ENCODE results near the gene CRY1.

Gene CRY1

DNA sequence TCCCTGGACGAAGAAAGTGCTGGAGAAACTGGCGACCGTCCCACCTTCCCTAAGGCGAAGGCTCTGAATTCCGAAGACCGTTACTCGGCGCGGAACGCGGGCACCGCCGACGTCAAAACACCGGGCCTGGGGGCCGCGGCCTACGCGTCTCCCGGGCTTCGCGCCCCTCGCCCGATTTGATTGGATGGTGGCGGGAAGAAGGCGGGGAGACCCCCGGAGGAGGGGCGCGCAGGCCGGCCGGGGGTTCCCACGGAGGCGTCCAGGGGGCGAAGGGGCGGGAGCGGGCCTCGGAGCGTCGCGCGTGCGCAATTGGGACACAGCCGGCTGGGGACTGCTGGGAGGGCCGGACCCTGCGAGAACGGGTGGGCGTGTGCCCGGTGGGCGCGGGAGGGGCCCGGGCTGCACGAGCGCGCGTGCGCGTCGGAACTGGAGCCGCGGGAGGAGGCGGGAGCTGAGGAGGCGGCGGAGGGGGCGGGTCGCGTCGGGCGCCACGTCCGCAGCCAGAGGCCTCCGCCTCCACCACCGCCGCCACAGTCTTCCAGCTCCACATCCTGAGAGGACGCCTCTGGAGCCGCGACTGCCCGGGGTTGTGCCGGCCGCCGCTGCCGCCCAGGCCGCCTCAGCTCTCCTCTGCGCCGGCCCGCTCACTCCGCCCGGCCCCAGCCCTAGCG is 137.8 kb downstream of the CRY1 start, which contains the start of gene TMEM263:
TSS of gene TMEM263 (plus strand) at position 531 of the 671 bp plus-strand sequence. CDS start 11,210 bp downstream, outside the sequence.
- peak; percentile 95 for DNase-seq

DNA sequence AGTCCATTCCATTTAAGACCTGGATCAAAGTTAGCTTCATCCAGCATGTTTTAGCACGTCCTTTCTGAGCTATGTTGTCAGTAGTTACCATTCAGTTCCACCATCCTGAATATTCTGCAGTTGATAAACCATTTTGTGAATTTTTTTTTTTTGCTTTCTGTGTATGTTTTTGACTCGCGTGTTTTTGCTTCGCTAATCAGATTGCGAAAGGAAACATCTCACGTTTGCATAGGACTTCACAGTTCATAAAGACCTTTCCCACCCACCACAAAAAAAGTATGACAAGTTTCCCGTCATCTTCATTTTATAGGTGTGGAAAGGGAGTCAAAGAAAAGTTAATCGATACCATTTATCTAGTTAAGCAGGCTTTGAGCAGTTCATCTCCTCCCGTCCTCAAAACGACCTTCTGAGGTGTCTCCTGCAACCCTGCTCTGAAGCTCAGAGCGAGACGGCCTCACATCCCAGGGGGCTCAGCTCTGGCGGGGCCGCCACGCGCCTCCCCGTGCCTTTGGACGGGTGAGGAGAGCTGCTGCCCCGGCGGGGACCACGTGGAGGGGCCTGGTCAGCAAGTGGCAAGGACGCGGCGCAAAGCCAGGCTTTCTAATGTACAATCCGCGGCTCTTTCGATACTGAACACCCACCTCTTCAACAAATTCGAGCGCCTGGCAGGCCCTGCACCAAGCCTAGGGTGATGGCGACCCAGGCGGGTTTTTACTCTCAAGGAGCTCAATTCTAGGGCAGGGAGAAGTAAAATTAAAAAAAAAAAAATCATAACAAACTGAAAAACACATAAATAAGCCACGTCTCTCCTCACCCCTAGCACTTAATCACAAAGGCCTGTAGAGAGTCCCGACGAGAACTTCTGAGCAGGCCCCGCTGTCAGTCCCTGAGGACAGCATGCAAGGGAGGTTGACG is 138.6 kb downstream of the CRY1 start:
- DNase-seq = peak; percentile 13

DNA sequence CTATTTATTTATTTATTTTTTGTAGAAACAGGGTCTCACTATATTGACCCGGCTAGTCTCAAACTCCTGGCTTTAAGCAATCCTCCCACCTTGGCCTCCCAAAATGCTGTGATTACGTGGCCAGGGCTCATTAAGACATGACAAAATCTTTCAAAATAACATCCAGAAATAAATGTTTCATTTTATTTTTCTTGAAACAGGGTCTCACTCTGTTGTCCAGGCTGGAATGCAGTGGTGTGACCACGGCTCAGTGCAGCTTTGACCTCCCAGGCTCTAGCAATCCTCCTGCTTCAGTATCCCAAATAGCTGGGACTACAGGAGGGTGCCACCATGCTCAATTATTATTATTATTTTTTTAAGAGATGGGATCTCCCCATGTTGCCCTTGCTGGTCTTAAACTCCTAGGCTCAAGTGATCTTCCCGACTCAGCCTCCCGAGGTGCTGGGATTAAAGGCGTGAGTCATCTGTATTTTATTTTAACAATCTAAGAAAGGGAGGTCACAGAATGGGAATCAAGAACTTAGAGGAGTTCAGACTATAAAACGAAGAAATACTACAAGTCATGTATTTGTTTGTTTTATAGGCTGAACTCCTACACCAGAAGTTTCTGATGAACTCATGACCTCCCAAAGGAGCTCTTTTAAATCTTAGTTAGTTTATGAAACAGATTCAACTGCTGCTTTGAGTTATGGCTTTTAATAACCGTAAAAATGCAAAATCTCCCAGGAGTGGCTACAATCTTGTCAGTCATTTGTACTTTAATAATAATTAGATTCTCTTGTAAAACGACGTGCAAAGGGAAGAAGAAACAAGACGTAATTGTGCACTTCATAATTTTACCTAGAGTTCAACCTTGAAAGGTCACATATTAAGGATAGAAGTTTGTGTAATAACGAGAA is 139.7 kb downstream of the CRY1 start:
- no peak for DNase-seq

GRCh38 chr12:106950591-106950990 is 142.8 kb downstream of the CRY1 start:
- DNase-seq = no peak

DNA sequence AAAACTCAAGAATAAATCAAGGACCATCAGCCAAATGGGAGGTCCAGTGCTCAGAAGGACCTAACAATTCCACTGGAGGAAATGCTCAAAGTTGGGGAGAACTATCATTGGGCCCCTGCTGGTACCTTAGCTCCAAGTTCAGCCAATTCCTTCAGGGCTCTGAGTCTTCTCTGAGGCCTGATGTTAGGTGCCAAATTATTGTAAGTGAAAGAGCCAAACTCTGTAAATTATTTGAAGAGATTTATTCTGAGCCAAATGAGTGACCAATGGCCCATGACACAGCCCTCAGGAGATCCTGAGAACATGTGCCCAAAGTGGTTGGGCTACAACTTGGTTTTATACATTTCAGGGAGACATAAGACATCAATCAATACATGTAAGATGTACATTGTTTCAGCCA is 145.9 kb downstream of the CRY1 start:
- DNase-seq = no peak

DNA sequence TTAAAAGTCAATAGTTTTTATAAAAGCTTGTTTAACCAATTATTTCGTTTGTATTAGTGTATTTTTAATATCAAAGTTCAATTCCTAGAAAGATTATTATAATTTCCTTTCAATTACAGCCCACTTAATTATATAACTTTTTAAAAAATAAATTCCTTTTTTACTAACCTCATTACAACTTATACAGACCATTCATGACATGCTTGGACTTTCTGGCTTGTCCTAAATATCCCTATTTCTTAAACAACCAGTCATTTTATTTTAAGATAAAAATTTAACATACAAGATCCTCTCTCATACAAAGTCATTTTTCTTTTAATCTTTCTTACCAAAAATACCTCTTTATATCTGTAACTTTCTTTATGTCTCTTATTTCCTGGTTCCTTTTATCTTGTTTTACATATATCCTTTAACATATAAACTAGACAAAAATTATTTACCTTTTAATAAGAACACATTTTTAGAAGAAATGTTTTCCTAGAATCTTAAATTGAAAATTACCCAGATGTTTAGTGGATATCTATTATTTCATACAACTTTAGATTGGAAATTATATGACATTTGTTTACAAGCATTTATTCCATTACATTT is 148.0 kb downstream of the CRY1 start:
- no peak for DNase-seq

GRCh38 chr12:106942775-106943174 is 150.6 kb downstream of the CRY1 start:
- DNase-seq = no peak

GRCh38 chr12:106941481-106942156 is 151.7 kb downstream of the CRY1 start:
- DNase-seq = no peak

Data from CD4-positive, alpha-beta T cell treated with Interleukin-21 for 1 hour (primary cell).